Spinal cord (tissue), 10 donors: ENCODE results near the gene EIF2AK3. TPM values are rescaled to one million over a fixed set of nuclear protein-coding genes. Genes with fewer than 3 reads are reported as not detected.
"Not testable (repeated sequence)": the region's sequence is repeated elsewhere in the genome, so short reads cannot be mapped to it uniquely, and the experiment has no call there.

ENCODE experiments used
- DNase-seq, 6 donors: peaks; one replicate each; pipeline versions ENCODE4 v3.0.0 to v3.0.0-alpha.2; 2013 to 2015; ENCODE audit warnings: low spot score in 6 of 6, low read depth in 4 of 6
- H3K27ac ChIP-seq: one replicate; pipeline ENCODE4 v1.5.1; 2013; ENCODE audit warnings: low read depth, low read length, control low read depth
- H3K27me3 ChIP-seq: one replicate; pipeline ENCODE4 v1.6.1; 2013; ENCODE audit warnings: low read length; ENCODE audit not compliant: control insufficient read depth, insufficient read depth
- H3K36me3 ChIP-seq: one replicate; pipeline ENCODE4 v1.6.1; 2013; ENCODE audit warnings: low read length; ENCODE audit not compliant: control insufficient read depth, insufficient read depth
- H3K4me1 ChIP-seq: one replicate; pipeline ENCODE4 v1.6.1; 2013; ENCODE audit warnings: low read length; ENCODE audit not compliant: control insufficient read depth, insufficient read depth
- H3K4me3 ChIP-seq: one replicate; pipeline ENCODE4 v1.5.1; 2013; ENCODE audit warnings: low read depth, low read length, control low read depth
- H3K9me3 ChIP-seq: one replicate; pipeline ENCODE4 v1.6.1; 2013; ENCODE audit warnings: low read length; ENCODE audit not compliant: control insufficient read depth, insufficient read depth
- WGBS: methylation state at CpG from one replicate; pipeline ENCODE4 v1.1.5; 2013; ENCODE audit warnings: missing lambda C conversion rate; ENCODE audit not compliant: insufficient coverage; 5-methylcytosine and 5-hydroxymethylcytosine counted together
- polyA plus RNA-seq, 2 donors: library from polyadenylated mRNA; unstranded; fragments of 120-200 nt; gene quantifications; one replicate each; pipeline ENCODE4 v1.2.1, GENCODE V29; 2013; ENCODE audit not compliant: insufficient read length in 2 of 2
- total RNA-seq, 2 donors: library from RNA; depleted of rRNA in 1 of 2; stranded (reverse); fragments of 120-200 nt in 1 of 2; fragments of >200 nt in 1 of 2; gene quantifications; one replicate each; pipeline versions ENCODE4 v1.2.3 to v1.2.4, GENCODE V29; 2013 to 2014
- donor health status: healthy.

EIF2AK3 gene
- total and polyA plus RNA-seq, 4 donors, result 13.8 to 31.9 (median 22.4) TPM

- Histone ChIP-seq H3K27ac (no peak overlapping the region), H3K4me1 (no peaks in the 10 kb centered on the region), H3K9me3 (no peaks in the 10 kb centered on the region), H3K36me3 (no peaks in the 10 kb centered on the region), H3K27me3 (no peaks in the 10 kb centered on the region), H3K4me3 (no peak overlapping the region)
- no peak for DNase-seq
- WGBS, result 100% methylated on average over 1 of the region's 4 CpGs
These were observed 31.7 kb upstream of the EIF2AK3 start for GRCh38 chr2:88658881-88659537.

GRCh38 chr2:88658326-88658725 lies 31.1 kb upstream of the EIF2AK3 start:
- DNase-seq, result no peak
- no peak overlapping the region for H3K27ac ChIP-seq
- H3K4me3 ChIP-seq, result no peak overlapping the region
- H3K27me3 ChIP-seq, result no peaks in the 10 kb centered on the region
- no peaks in the 10 kb centered on the region for H3K4me1 ChIP-seq
- no peaks in the 10 kb centered on the region for H3K36me3 ChIP-seq
- WGBS, result no CpG with 5 or more reads among the region's 3 CpGs
- no peaks in the 10 kb centered on the region for H3K9me3 ChIP-seq

- Histone ChIP-seq H3K36me3 (no peaks in the 10 kb centered on the region), H3K27me3 (no peaks in the 10 kb centered on the region), H3K4me3 (no peak overlapping the region), H3K9me3 (no peaks in the 10 kb centered on the region), H3K4me1 (no peaks in the 10 kb centered on the region), H3K27ac (no peak overlapping the region)
- WGBS, result 100% methylated on average over 1 of the region's 2 CpGs
- no peak for DNase-seq
These were observed 29.9 kb upstream of the EIF2AK3 start for GRCh38 chr2:88657131-88657530.

GRCh38 chr2:88656690-88657089 lies 29.4 kb upstream of the EIF2AK3 start:
- H3K27me3 ChIP-seq, result no peaks in the 10 kb centered on the region
- H3K4me1 ChIP-seq, result no peaks in the 10 kb centered on the region
- H3K36me3 ChIP-seq, result no peaks in the 10 kb centered on the region
- no peak overlapping the region for H3K27ac ChIP-seq
- H3K4me3 ChIP-seq, result no peak overlapping the region
- 85% methylated on average over 2 of the region's 3 CpGs for WGBS
- DNase-seq, result no peak
- no peaks in the 10 kb centered on the region for H3K9me3 ChIP-seq

- H3K27ac ChIP-seq, result no peak overlapping the region
- DNase-seq, result no peak
- H3K4me3 ChIP-seq, result no peak overlapping the region
- 100% methylated on average over 1 of the region's 2 CpGs for WGBS
- no peaks in the 10 kb centered on the region for H3K4me1 ChIP-seq
- H3K9me3 ChIP-seq, result no peaks in the 10 kb centered on the region
- no peaks in the 10 kb centered on the region for H3K36me3 ChIP-seq
- no peaks in the 10 kb centered on the region for H3K27me3 ChIP-seq
These were observed 27.4 kb upstream of the EIF2AK3 start for GRCh38 chr2:88654714-88655113.

GRCh38 chr2:88651646-88652045 lies 24.4 kb upstream of the EIF2AK3 start:
- Histone ChIP-seq H3K27ac (no peak overlapping the region), H3K9me3 (no peaks in the 10 kb centered on the region), H3K4me3 (no peak overlapping the region), H3K36me3 (no peaks in the 10 kb centered on the region), H3K27me3 (no peaks in the 10 kb centered on the region), H3K4me1 (no peaks in the 10 kb centered on the region)
- 60% methylated on average over 1 of the region's 1 CpG for WGBS
- no peak for DNase-seq

GRCh38 chr2:88645291-88645882 lies 18.1 kb upstream of the EIF2AK3 start:
- H3K27ac ChIP-seq, H3K36me3 ChIP-seq, H3K4me3 ChIP-seq, H3K4me1 ChIP-seq, DNase-seq, H3K27me3 ChIP-seq, H3K9me3 ChIP-seq: not testable (repeated sequence)
- WGBS, result no CpG with 5 or more reads among the region's 2 CpGs

- Histone ChIP-seq H3K36me3 (no peaks in the 10 kb centered on the region), H3K4me3 (no peak overlapping the region), H3K27me3 (no peaks in the 10 kb centered on the region), H3K27ac (no peak overlapping the region), H3K4me1 (no peaks in the 10 kb centered on the region), H3K9me3 (peaks cover 7% of the 10 kb centered on the region)
- 86% methylated on average over 1 of the region's 3 CpGs for WGBS
- no peak for DNase-seq
These were observed 15.0 kb upstream of the EIF2AK3 start for GRCh38 chr2:88642278-88642677.

GRCh38 chr2:88641330-88641729 lies 14.1 kb upstream of the EIF2AK3 start:
- no peak overlapping the region for H3K27ac ChIP-seq

GRCh38 chr2:88639865-88640264 lies 12.6 kb upstream of the EIF2AK3 start:
- H3K36me3 ChIP-seq, result no peaks in the 10 kb centered on the region
- H3K4me3 ChIP-seq, result no peak overlapping the region
- WGBS, result no CpG with 5 or more reads among the region's 1 CpG
- no peaks in the 10 kb centered on the region for H3K27me3 ChIP-seq
- peaks cover 7% of the 10 kb centered on the region for H3K9me3 ChIP-seq
- no peak overlapping the region for H3K27ac ChIP-seq
- DNase-seq, result no peak
- H3K4me1 ChIP-seq, result no peaks in the 10 kb centered on the region

More at GRCh38 chr2:88641330-88641729, 14.1 kb upstream of the EIF2AK3 start:
- Histone ChIP-seq H3K36me3 (no peaks in the 10 kb centered on the region), H3K4me1 (no peaks in the 10 kb centered on the region), H3K4me3 (no peak overlapping the region), H3K27me3 (no peaks in the 10 kb centered on the region), H3K9me3 (peaks cover 7% of the 10 kb centered on the region)
- WGBS, result 95% methylated on average over 7 of the region's 7 CpGs
- no peak for DNase-seq
